ENCODE measurements around the gene UNC5C. TPM values are rescaled to one million over a fixed set of nuclear protein-coding genes. Genes with fewer than 3 reads are reported as not detected.

UNC5C gene
- total RNA-seq, 8 experiments from 2014 or later = 0.13 to 12.7 (median 3.5) TPM

DNA sequence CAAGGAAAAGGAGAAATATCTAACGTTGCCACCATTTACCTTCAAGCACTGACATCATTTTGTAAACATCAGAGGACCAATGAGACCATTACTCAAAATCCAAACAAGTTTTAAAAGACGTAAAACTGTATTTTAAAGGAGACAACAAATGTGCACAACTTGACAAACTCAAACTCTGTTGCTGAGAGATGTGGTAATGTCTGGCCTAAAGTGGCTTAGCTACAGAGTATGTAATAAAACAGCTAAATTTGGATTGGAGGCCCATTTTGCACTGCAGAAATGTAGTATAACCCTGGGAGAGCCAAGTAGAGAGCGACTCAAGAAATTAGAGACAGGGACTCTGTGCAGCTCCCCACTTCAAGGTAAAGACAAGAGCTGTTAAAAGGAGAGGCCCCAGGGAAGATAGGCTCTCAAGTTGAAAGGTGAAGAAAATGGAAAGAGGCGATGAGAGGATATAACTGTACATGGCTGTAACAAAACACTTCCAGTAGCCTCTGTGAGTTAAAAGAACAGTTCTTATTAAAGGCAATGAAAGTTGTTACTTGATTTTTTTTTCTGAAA is 20.3 kb downstream of the UNC5C start:
- H3K27ac ChIP-seq = no peak overlapping the region
- in situ Hi-C loops (cut with MboI; ENCODE audit: low pct_unique_long_range_greater_than_20kb in 2 of 9, low sequenced_read_pairs in 9 of 9, unreplicated experiment in 9 of 9) = no loop called here
- 3 to 100% (median 80%) methylated on average over 1 to 4 of the region's 4 CpGs for WGBS, 10 experiments
- no peak overlapping the region for H3K4me3 ChIP-seq
- peak in 2 of 8 experiments; percentile 41 to 50 for ATAC-seq (replicated peaks in 6 of 8)
- H3K4me1 ChIP-seq (replicated peaks in 1 of 2) = peaks cover 0 to 6% of the 10 kb centered on the region in 2 donors

- 0 to 100% (median 81%) methylated on average over 1 to 2 of the region's 2 CpGs for WGBS, 10 experiments
- no peak overlapping the region for H3K4me3 ChIP-seq
- no peak overlapping the region for H3K27ac ChIP-seq
- peaks cover 0 to 6% of the 10 kb centered on the region in 2 donors for H3K4me1 ChIP-seq (replicated peaks in 1 of 2)
- ATAC-seq (replicated peaks in 6 of 8) = peak in 5 of 8 experiments; percentile 25 to 53 (median 46)
- in situ Hi-C loops (cut with MboI; ENCODE audit: low pct_unique_long_range_greater_than_20kb in 2 of 9, low sequenced_read_pairs in 9 of 9, unreplicated experiment in 9 of 9) = no loop called here
These were observed 22.7 kb downstream of the UNC5C start for GRCh38 chr4:95526075-95526474.

- in situ Hi-C loops (cut with MboI; ENCODE audit: low pct_unique_long_range_greater_than_20kb in 2 of 9, low sequenced_read_pairs in 9 of 9, unreplicated experiment in 9 of 9) = no loop called here
- Histone ChIP-seq H3K4me3 (no peak overlapping the region), H3K27ac (no peak overlapping the region), H3K4me1 (replicated peaks in 1 of 2) (peaks cover 0 to 6% of the 10 kb centered on the region in 2 donors)
- ATAC-seq (replicated peaks in 6 of 8) = no peak
- 0 to 88% (median 37%) methylated on average over 1 to 2 of the region's 2 CpGs; no CpG with 5 or more reads in 2 of the 10 experiments for whole genome bisulfite sequencing, 10 experiments
These were observed 24.0 kb downstream of the UNC5C start for GRCh38 chr4:95524729-95525128.

- Histone ChIP-seq H3K4me3 (no peak overlapping the region), H3K4me1 (replicated peaks in 1 of 2) (peaks cover 0 to 6% of the 10 kb centered on the region in 2 donors), H3K27ac (no peak overlapping the region)
- WGBS, 10 experiments = 0 to 100% (median 83%) methylated on average over 1 of the region's 1 CpG; no CpG with 5 or more reads in 3 of the 10 experiments
- no peak for ATAC-seq (replicated peaks in 6 of 8)
- in situ Hi-C loops (cut with MboI; ENCODE audit: low pct_unique_long_range_greater_than_20kb in 2 of 9, low sequenced_read_pairs in 9 of 9, unreplicated experiment in 9 of 9) = no loop called here
These were observed 24.6 kb downstream of the UNC5C start for GRCh38 chr4:95524184-95524583.

- peaks cover 0 to 6% of the 10 kb centered on the region in 2 donors for H3K4me1 ChIP-seq (replicated peaks in 1 of 2)
- H3K4me3 ChIP-seq = no peak overlapping the region
- WGBS, 10 experiments = 0 to 96% (median 74%) methylated on average over 1 to 5 of the region's 6 CpGs
- no peak for ATAC-seq (replicated peaks in 6 of 8)
- in situ Hi-C loops (cut with MboI; ENCODE audit: low pct_unique_long_range_greater_than_20kb in 2 of 9, low sequenced_read_pairs in 9 of 9, unreplicated experiment in 9 of 9) = no loop called here
- H3K27ac ChIP-seq = no peak overlapping the region
These were observed 25.9 kb downstream of the UNC5C start for GRCh38 chr4:95522682-95523530.

DNA sequence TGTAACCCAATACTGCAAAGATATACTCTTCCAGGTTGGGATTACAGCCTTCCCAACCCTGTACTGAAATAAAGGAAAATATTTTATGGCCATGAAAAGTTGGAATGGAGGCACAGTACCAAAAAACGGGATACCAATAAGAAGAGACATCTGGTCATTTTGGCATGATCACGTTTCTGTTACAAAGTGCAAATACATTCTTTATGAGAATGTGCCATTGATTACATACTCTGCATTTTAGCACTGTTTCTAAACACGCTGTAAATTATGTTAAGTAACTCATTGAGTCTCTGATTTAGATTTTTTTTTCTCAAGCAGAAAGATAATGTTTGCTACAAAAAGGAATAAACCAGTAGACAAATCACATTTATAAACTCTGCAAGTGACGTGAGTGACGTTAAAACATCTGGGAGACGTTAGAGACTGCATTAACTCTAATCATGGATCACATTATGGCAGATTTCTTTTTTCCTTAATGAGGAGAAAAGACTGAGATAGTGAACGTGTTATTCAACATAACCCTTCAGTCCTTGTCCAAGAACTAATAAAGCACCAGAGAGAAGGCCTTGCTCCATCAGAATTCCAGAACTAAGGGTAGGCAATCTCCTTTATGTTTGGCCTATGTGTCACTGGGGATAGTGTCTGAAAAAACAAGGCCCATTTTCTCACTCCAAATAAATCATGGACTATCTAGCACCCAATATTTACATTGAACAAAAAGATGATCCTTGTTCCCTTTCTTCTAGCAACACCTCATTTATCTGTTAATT is 31.0 kb downstream of the UNC5C start:
- H3K27ac ChIP-seq = no peak overlapping the region
- peak in 1 of 8 experiments; percentile 31 for ATAC-seq (replicated peaks in 6 of 8)
- no peaks in the 10 kb centered on the region for H3K4me1 ChIP-seq (replicated peaks in 1 of 2)
- in situ Hi-C loops (cut with MboI; ENCODE audit: low pct_unique_long_range_greater_than_20kb in 2 of 9, low sequenced_read_pairs in 9 of 9, unreplicated experiment in 9 of 9) = no loop called here
- no peak overlapping the region for H3K4me3 ChIP-seq
- WGBS, 10 experiments = 0 to 100% (median 78%) methylated on average over 2 to 7 of the region's 7 CpGs

DNA sequence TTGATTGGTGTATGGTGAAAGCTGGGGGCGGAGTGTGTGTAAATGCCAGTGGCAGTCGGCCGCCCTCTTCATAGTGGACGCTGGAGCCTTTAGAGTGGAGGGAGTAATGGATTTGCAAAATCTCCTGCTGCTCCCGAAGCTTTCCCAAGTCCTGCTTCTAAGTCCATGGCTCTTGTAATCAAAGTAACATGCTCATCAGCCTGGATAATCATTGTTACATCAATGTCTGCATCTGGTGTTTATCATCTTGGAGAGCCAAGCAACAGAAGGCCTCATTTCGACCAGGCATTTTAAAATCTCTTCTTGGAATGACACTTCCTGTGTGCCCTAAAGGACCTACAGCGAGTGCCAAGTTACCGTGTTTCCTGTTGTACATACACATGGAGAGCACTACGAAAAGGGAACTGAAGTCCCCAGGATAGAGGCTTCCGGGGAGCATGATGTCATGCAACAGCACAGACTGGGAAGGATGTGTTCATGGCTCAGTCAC is 32.2 kb downstream of the UNC5C start:
- WGBS, 10 experiments = 0 to 98% (median 84%) methylated on average over 4 to 10 of the region's 10 CpGs; no CpG with 5 or more reads in 1 of the 10 experiments
- ATAC-seq (replicated peaks in 6 of 8) = peak in 2 of 8 experiments; percentile 60 to 66
- H3K4me3 ChIP-seq = no peak overlapping the region
- no peak overlapping the region for H3K27ac ChIP-seq
- no peaks in the 10 kb centered on the region for H3K4me1 ChIP-seq (replicated peaks in 1 of 2)
- in situ Hi-C loops (cut with MboI; ENCODE audit: low pct_unique_long_range_greater_than_20kb in 2 of 9, low sequenced_read_pairs in 9 of 9, unreplicated experiment in 9 of 9) = no loop called here

- in situ Hi-C loops (cut with MboI; ENCODE audit: low pct_unique_long_range_greater_than_20kb in 2 of 9, low sequenced_read_pairs in 9 of 9, unreplicated experiment in 9 of 9) = no loop called here
- WGBS, 10 experiments = 0 to 100% (median 51%) methylated on average over 1 of the region's 1 CpG; no CpG with 5 or more reads in 4 of the 10 experiments
- peaks cover 0 to 3% of the 10 kb centered on the region in 2 donors for H3K4me1 ChIP-seq (replicated peaks in 1 of 2)
- no peak overlapping the region for H3K27ac ChIP-seq
- no peak for ATAC-seq (replicated peaks in 6 of 8)
- no peak overlapping the region for H3K4me3 ChIP-seq
These were observed 33.2 kb downstream of the UNC5C start for GRCh38 chr4:95515589-95515988.

GRCh38 chr4:95513022-95513421 is 35.8 kb downstream of the UNC5C start:
- Histone ChIP-seq H3K4me1 (replicated peaks in 1 of 2) (peaks cover 0 to 3% of the 10 kb centered on the region in 2 donors), H3K27ac (no peak overlapping the region), H3K4me3 (no peak overlapping the region)
- 0 to 100% (median 61%) methylated on average over 1 to 4 of the region's 4 CpGs; no CpG with 5 or more reads in 1 of the 10 experiments for WGBS, 10 experiments
- in situ Hi-C loops (cut with MboI; ENCODE audit: low pct_unique_long_range_greater_than_20kb in 2 of 9, low sequenced_read_pairs in 9 of 9, unreplicated experiment in 9 of 9) = no loop called here
- peak in 5 of 8 experiments; percentile 29 to 88 (median 77) for ATAC-seq (replicated peaks in 6 of 8)

DNA sequence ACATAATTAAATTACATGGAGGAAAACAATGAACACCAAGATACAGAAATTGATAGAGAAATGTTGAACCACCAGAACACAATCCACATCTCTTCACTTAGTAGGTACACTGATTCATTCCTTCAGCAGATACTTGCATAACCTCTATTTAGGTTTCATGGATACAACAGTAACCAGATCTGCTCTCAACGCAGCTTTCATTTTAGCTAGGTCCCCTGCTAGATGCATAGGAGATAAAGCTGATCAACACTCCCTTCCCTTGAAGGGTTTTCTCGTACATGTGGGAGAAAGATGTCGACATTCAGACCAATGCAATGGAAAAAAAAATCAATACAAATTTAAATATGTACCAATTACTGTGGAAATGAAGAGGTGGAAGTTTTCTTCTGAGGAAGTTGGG is 37.3 kb downstream of the UNC5C start:
- WGBS, 10 experiments = 0 to 96% (median 60%) methylated on average over 1 to 3 of the region's 3 CpGs; no CpG with 5 or more reads in 1 of the 10 experiments

GRCh38 chr4:95510877-95511276 is 37.9 kb downstream of the UNC5C start:
- Histone ChIP-seq H3K4me3 (no peak overlapping the region), H3K27ac (no peak overlapping the region), H3K4me1 (replicated peaks in 1 of 2) (peaks cover 0 to 3% of the 10 kb centered on the region in 2 donors)
- peak in 3 of 8 experiments; percentile 20 to 49 (median 39) for ATAC-seq (replicated peaks in 6 of 8)
- 11 to 66% (median 40%) methylated on average over 1 to 2 of the region's 2 CpGs; no CpG with 5 or more reads in 1 of the 10 experiments for WGBS, 10 experiments
- in situ Hi-C loops (cut with MboI; ENCODE audit: low pct_unique_long_range_greater_than_20kb in 2 of 9, low sequenced_read_pairs in 9 of 9, unreplicated experiment in 9 of 9) = no loop called here

More for the DNA sequence above, 37.3 kb downstream of the UNC5C start:
- in situ Hi-C loops (cut with MboI; ENCODE audit: low pct_unique_long_range_greater_than_20kb in 2 of 9, low sequenced_read_pairs in 9 of 9, unreplicated experiment in 9 of 9) = no loop called here
- H3K4me3 ChIP-seq = no peak overlapping the region
- H3K4me1 ChIP-seq (replicated peaks in 1 of 2) = peaks cover 0 to 3% of the 10 kb centered on the region in 2 donors
- H3K27ac ChIP-seq = no peak overlapping the region
- no peak for ATAC-seq (replicated peaks in 6 of 8)

- in situ Hi-C loops (cut with MboI; ENCODE audit: low pct_unique_long_range_greater_than_20kb in 2 of 9, low sequenced_read_pairs in 9 of 9, unreplicated experiment in 9 of 9) = no loop called here
- Histone ChIP-seq H3K4me3 (no peak overlapping the region), H3K27ac (no peak overlapping the region), H3K4me1 (replicated peaks in 1 of 2) (peaks cover 0 to 3% of the 10 kb centered on the region in 2 donors)
- WGBS, 10 experiments = 0 to 56% (median 18%) methylated on average over 1 to 2 of the region's 2 CpGs
- peak in 1 of 8 experiments; percentile 32 for ATAC-seq (replicated peaks in 6 of 8)
These were observed 38.6 kb downstream of the UNC5C start for GRCh38 chr4:95510145-95510544.
